SH-SY5Y (cell line): ENCODE measurements around the gene CSMD2.

Source experiments
- GATA2 ChIP-seq: IDR thresholded peaks from 2 replicates; pipeline ENCODE4 v1.6.1; 2011; ENCODE audit warnings: mild to moderate bottlenecking, low read depth, low read length
- GATA3 ChIP-seq: IDR thresholded peaks from 2 replicates; pipeline ENCODE4 v1.6.1; 2011; ENCODE audit warnings: low read depth, mild to moderate bottlenecking, low read length, moderate library complexity

DNA sequence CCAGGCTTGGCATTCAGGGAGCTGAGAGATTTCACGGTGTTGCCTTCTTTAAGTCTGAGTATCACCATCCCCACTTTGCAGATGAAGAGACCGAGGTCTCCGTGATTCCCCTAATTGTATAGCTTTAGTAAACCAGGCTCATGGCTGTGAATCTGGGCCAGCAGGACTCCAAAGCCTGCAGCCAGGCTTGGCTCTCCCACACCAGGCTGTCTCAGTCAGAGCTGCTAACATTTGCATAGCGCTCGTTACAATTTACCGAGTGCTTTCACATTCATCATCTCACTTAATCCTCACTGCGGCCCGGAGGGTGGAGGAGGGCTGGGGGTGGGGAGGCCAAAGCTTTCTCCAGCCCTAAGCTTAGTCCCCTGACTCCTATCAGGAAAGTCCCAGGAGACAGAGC is 23.4 kb upstream of the CSMD2 start:
- TF ChIP-seq GATA2 (no peak), GATA3 (no peak)
